Myometrial cell (primary cell): ENCODE results near the gene TBC1D3. TPM values are rescaled to one million over a fixed set of nuclear protein-coding genes. Genes with fewer than 3 reads are reported as not detected.

ENCODE experiments used
- total RNA-seq: library from RNA; depleted of rRNA; stranded (reverse); fragments of >200 nt; gene quantifications from 2 replicates; pipeline ENCODE4 v1.2.3, GENCODE V29; 2015

The TBC1D3 gene
- not detected in 2 replicates for total RNA-seq

GRCh38 chr17:38192455-38192854 lies at the start of gene TBC1D3:
Gene TBC1D3, minus strand, starts transcription at chr17:38192555. Its CDS starts 1,526 bp downstream, at chr17:38191029.

Other genes with a start within 250 kb of the TBC1D3 start
- gene TBC1D3L, start 203.5 kb downstream of the TBC1D3 start, total RNA-seq = 1.9 and 4.0 TPM in 2 replicates
- gene TBC1D3D, start 188.6 kb downstream of the TBC1D3 start, total RNA-seq = 0.18 TPM in 1 of 2 replicates, not detected in the other
- not detected in 2 replicates for gene TBC1D3C, start 123.9 kb downstream of the TBC1D3 start, total RNA-seq
- not detected in 2 replicates for gene TBC1D3E, start 64.6 kb downstream of the TBC1D3 start, total RNA-seq
- 37.6 and 37.8 TPM in 2 replicates for gene MRPL45, start 104.6 kb upstream of the TBC1D3 start, total RNA-seq
- gene GPR179, start 151.4 kb upstream of the TBC1D3 start, total RNA-seq = not detected in 2 replicates
- 8.1 and 10.3 TPM in 2 replicates for gene SOCS7, start 159.3 kb upstream of the TBC1D3 start, total RNA-seq
- 59.1 and 62.4 TPM in 2 replicates for gene ARHGAP23, start 235.9 kb upstream of the TBC1D3 start, total RNA-seq